Esophagus squamous epithelium (tissue), 5 donors: Measurements from ENCODE around the gene SLC22A15. TPM values are rescaled to one million over a fixed set of nuclear protein-coding genes. Genes with fewer than 3 reads are reported as not detected.

ENCODE experiments used
- DNase-seq: peaks from one replicate; lab custom pipeline; 2025; lab: John Stamatoyannopoulos, UW
- H3K27ac ChIP-seq, 4 donors: fragments of 200-600 bp; sonication (generic); one replicate each; pipeline ENCODE4 v1.5.1; 2016 to 2019; ENCODE audit warnings: mild to moderate bottlenecking in 1 of 4
- H3K27me3 ChIP-seq, 4 donors: fragments of 200-600 bp; sonication (generic); 1 replicate in 3 of 4; 2 replicates in 1 of 4; pipeline versions ENCODE4 v1.5.1 to v1.6.0; 2017 to 2021; ENCODE audit warnings: antibody characterized with exemption in 1 of 4
- H3K36me3 ChIP-seq, 3 donors: fragments of 200-600 bp; sonication (generic); one replicate each; pipeline ENCODE4 v1.5.1; 2016 to 2019
- H3K4me1 ChIP-seq, 3 donors: fragments of 200-600 bp; sonication (generic); one replicate each; pipeline ENCODE4 v1.5.1; 2017 to 2019
- H3K4me3 ChIP-seq, 4 donors: fragments of 200-600 bp; sonication (generic); 1 replicate in 3 of 4; 2 replicates in 1 of 4; pipeline ENCODE4 v1.5.1; 2016 to 2019; ENCODE audit warnings: mild to moderate bottlenecking in 2 of 4, moderate library complexity in 1 of 4
- H3K9me3 ChIP-seq, 3 donors: fragments of 200-600 bp; sonication (generic); one replicate each; pipeline ENCODE4 v1.5.1; 2016 to 2019
- POLR2A ChIP-seq, 4 donors: fragments of 450-650 bp; IDR thresholded peaks; one replicate each; pipeline ENCODE4 v1.6.1; 2017; ENCODE audit warnings: antibody characterized with exemption in 4 of 4, mild to moderate bottlenecking in 4 of 4, moderate library complexity in 3 of 4
- WGBS, 2 donors: methylation state at CpG; one replicate each; pipeline ENCODE4 v1.1.5; 2018; 5-methylcytosine and 5-hydroxymethylcytosine counted together
- intact Hi-C: fragments of 100-400 bp; cut with DNase I; formaldehyde crosslinking; loops from one replicate; pipeline ENCODE4 v1.15.0; 2022
- total RNA-seq, 4 donors: library from RNA; depleted of rRNA; stranded (reverse); fragments of >200 nt; gene quantifications; one replicate each; pipeline ENCODE4 v1.1.0, GENCODE V29; 2016
- TF ChIP-seq, protein P1 (sequence below), 6 experiments: fragments of 450-650 bp in 4 of 6; fragments of 200-600 bp in 2 of 6; sonication (generic) in 2 of 6; IDR thresholded peaks; one replicate each; pipeline ENCODE4 v1.5.1; 2016 to 2019; ENCODE audit warnings: antibody characterized with exemption in 6 of 6, mild to moderate bottlenecking in 4 of 6, moderate library complexity in 4 of 6
- donor health status: DM: yes; HTN: yes; CAD: no.

The SLC22A15 gene
- total RNA-seq, 4 donors from 2014 or later = 7.2 to 12.0 (median 9.4) TPM

GRCh38 chr1:116105996-116106395, 129.7 kb downstream of the SLC22A15 start:
- no peak overlapping the region for H3K27ac ChIP-seq
- H3K4me3 ChIP-seq = no peak overlapping the region
- no peak for DNase-seq
- WGBS, 2 donors = 29 to 41% methylated on average over 2 of the region's 2 CpGs
- H3K36me3 ChIP-seq = no peaks in the 10 kb centered on the region
- no peaks in the 10 kb centered on the region for H3K9me3 ChIP-seq
- no peaks in the 10 kb centered on the region for H3K27me3 ChIP-seq
- peaks cover 7 to 19% (median 8%) of the 10 kb centered on the region in 3 donors for H3K4me1 ChIP-seq
- intact Hi-C loops = no loop called here
- TF ChIP-seq POLR2A (IDR thresholded peaks at IDR 0.05) = no peak
- TF ChIP-seq, protein P1, sequence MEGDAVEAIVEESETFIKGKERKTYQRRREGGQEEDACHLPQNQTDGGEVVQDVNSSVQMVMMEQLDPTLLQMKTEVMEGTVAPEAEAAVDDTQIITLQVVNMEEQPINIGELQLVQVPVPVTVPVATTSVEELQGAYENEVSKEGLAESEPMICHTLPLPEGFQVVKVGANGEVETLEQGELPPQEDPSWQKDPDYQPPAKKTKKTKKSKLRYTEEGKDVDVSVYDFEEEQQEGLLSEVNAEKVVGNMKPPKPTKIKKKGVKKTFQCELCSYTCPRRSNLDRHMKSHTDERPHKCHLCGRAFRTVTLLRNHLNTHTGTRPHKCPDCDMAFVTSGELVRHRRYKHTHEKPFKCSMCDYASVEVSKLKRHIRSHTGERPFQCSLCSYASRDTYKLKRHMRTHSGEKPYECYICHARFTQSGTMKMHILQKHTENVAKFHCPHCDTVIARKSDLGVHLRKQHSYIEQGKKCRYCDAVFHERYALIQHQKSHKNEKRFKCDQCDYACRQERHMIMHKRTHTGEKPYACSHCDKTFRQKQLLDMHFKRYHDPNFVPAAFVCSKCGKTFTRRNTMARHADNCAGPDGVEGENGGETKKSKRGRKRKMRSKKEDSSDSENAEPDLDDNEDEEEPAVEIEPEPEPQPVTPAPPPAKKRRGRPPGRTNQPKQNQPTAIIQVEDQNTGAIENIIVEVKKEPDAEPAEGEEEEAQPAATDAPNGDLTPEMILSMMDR (IDR thresholded peaks at IDR 0.05) = no peak

DNA sequence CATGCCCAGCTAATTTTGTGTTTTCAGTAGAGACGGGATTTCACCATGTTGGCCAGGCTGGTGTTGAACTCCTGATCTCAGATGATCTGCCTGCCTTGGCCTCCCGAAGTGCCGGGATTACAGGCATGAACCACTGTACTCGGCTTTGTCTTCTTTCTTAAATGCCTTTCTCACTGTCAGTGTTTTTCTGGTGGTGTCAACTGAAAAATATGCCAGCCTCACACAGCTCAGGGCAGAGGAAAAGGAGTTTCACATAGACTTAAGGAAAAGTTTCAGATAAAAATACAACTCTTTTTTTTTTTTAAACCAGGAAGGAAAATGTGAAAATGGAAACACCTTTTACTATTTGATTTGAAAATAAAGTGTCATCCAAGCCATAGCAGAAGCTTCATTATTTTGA, 130.3 kb downstream of the SLC22A15 start:
- Histone ChIP-seq H3K9me3 (no peaks in the 10 kb centered on the region), H3K27ac (no peak overlapping the region), H3K4me1 (peaks cover 7 to 25% (median 11%) of the 10 kb centered on the region in 3 donors), H3K27me3 (no peaks in the 10 kb centered on the region), H3K36me3 (no peaks in the 10 kb centered on the region), H3K4me3 (no peak overlapping the region)
- TF ChIP-seq POLR2A (IDR thresholded peaks at IDR 0.05) = no peak
- TF ChIP-seq, protein P1 (IDR thresholded peaks at IDR 0.05) = no peak
- WGBS, 2 donors = 80% methylated on average over 1 of the region's 4 CpGs; no CpG with 5 or more reads in 1 of the 2 donors
- DNase-seq = no peak
- intact Hi-C loops = no loop called here

- no peak for DNase-seq
- Histone ChIP-seq H3K27me3 (no peaks in the 10 kb centered on the region), H3K4me3 (no peak overlapping the region), H3K4me1 (peaks cover 7 to 33% (median 11%) of the 10 kb centered on the region in 3 donors), H3K27ac (no peak overlapping the region), H3K9me3 (no peaks in the 10 kb centered on the region), H3K36me3 (no peaks in the 10 kb centered on the region)
- intact Hi-C loops = no loop called here
- no peak for TF ChIP-seq POLR2A (IDR thresholded peaks at IDR 0.05)
- TF ChIP-seq, protein P1 (IDR thresholded peaks at IDR 0.05) = no peak
- WGBS, 2 donors = 83 to 88% methylated on average over 4 of the region's 4 CpGs
These were observed 131.1 kb downstream of the SLC22A15 start for GRCh38 chr1:116107371-116107770.

GRCh38 chr1:116110567-116111523, 134.5 kb downstream of the SLC22A15 start, which contains the start of gene MAB21L3:
Gene MAB21L3 (plus strand): TSS chr1:116111399. CDS start chr1:116112616, 1,217 bp downstream.
- WGBS, 2 donors = 27 to 54% methylated on average over 11 of the region's 12 CpGs
- DNase-seq = no peak
- Histone ChIP-seq H3K36me3 (no peaks in the 10 kb centered on the region), H3K27ac (peak within 1 kb of the TSS; percentile 78 to 91 (median 86)), H3K4me3 (peak within 1 kb of the TSS; percentile 1 to 41 (median 24)), H3K27me3 (no peaks in the 10 kb centered on the region), H3K9me3 (no peaks in the 10 kb centered on the region), H3K4me1 (peaks cover 8 to 67% (median 18%) of the 10 kb centered on the region in 3 donors)
- intact Hi-C loops = no loop called here
- TF ChIP-seq, protein P1 (IDR thresholded peaks at IDR 0.05) = no peak
- no peak for TF ChIP-seq POLR2A (IDR thresholded peaks at IDR 0.05)

GRCh38 chr1:116111524-116112021, 135.3 kb downstream of the SLC22A15 start:
- DNase-seq = no peak
- Histone ChIP-seq H3K4me1 (peaks cover 12 to 75% (median 18%) of the 10 kb centered on the region in 3 donors), H3K4me3 (peak overlapping the region; percentile 1 to 41 (median 24)), H3K27me3 (no peaks in the 10 kb centered on the region), H3K9me3 (no peaks in the 10 kb centered on the region), H3K36me3 (no peaks in the 10 kb centered on the region), H3K27ac (peak overlapping the region; percentile 78 to 91 (median 86))
- WGBS, 2 donors = 20 to 27% methylated on average over 9 to 11 of the region's 11 CpGs
- intact Hi-C loops = no loop called here
- no peak for TF ChIP-seq POLR2A (IDR thresholded peaks at IDR 0.05)
- TF ChIP-seq, protein P1 (IDR thresholded peaks at IDR 0.05) = no peak
